HepG2 (cell line): ENCODE measurements around the gene ZBTB37. TPM values are rescaled to one million over a fixed set of nuclear protein-coding genes. Genes with fewer than 3 reads are reported as not detected.

Source experiments
- ARHGAP35 ChIP-seq: sonication (generic); formaldehyde crosslinking; IDR thresholded peaks from 2 replicates; pipeline ENCODE4 v1.9.0; 2022; ENCODE audit warnings: mild to moderate bottlenecking, inconsistent platforms, moderate library complexity, missing genetic modification reagents, borderline replicate concordance
- BCL6 ChIP-seq: IDR thresholded peaks from 2 replicates; pipeline ENCODE4 v1.6.1; 2016; ENCODE audit warnings: missing genetic modification reagents, missing compliant biosample characterization
- BORCS8-MEF2B ChIP-seq: sonication (generic); formaldehyde crosslinking; IDR thresholded peaks from 2 replicates; pipeline ENCODE4 v1.8.0; 2022; ENCODE audit warnings: mild to moderate bottlenecking, missing genetic modification reagents
- BRCA1 ChIP-seq: sonication (generic); formaldehyde crosslinking; IDR thresholded peaks from 2 replicates; pipeline ENCODE4 v1.4.0; 2020; ENCODE audit warnings: missing genetic modification reagents
- CC2D1A ChIP-seq: sonication (generic); formaldehyde crosslinking; IDR thresholded peaks from 2 replicates; pipeline ENCODE4 v1.8.1; 2023; ENCODE audit warnings: mild to moderate bottlenecking, missing genetic modification reagents
- CEBPB ChIP-seq: IDR thresholded peaks from 2 replicates; pipeline ENCODE4 v1.6.1; 2011; ENCODE audit warnings: low read depth, low read length, improper control_type of control experiment, borderline replicate concordance
- GABPB1 ChIP-seq: IDR thresholded peaks from 2 replicates; pipeline ENCODE4 v1.6.1; 2016; ENCODE audit warnings: mild to moderate bottlenecking, missing genetic modification reagents, moderate library complexity, missing compliant biosample characterization
- HMG20A ChIP-seq: IDR thresholded peaks from 2 replicates; pipeline ENCODE4 v1.6.1; 2016; ENCODE audit warnings: borderline replicate concordance
- HOXA3 ChIP-seq: sonication (generic); formaldehyde crosslinking; IDR thresholded peaks from 2 replicates; pipeline ENCODE4 v1.5.0; 2020; ENCODE audit warnings: missing genetic modification reagents
- JUN ChIP-seq: sonication (generic); formaldehyde crosslinking; IDR thresholded peaks from 2 replicates; pipeline ENCODE4 v1.4.0; 2020; ENCODE audit warnings: mild to moderate bottlenecking, missing genetic modification reagents
- KLF6 ChIP-seq: IDR thresholded peaks from 2 replicates; pipeline ENCODE4 v1.8.0; 2016; ENCODE audit warnings: missing biosample characterization, missing genetic modification reagents
- MAFF ChIP-seq: IDR thresholded peaks from 2 replicates; pipeline ENCODE4 v1.6.1; 2011; ENCODE audit warnings: low read depth, low read length, improper control_type of control experiment
- MED8 ChIP-seq: sonication (generic); formaldehyde crosslinking; IDR thresholded peaks from 2 replicates; pipeline ENCODE4 v1.8.1; 2023; ENCODE audit warnings: mild to moderate bottlenecking, missing genetic modification reagents; ENCODE audit not compliant: insufficient replicate concordance
- PLRG1 ChIP-seq: fragments of 450-650 bp; conservative IDR thresholded peaks from 2 replicates; pipeline ENCODE4 v1.6.1; 2016
- SMAD3 ChIP-seq: sonication (generic); formaldehyde crosslinking; IDR thresholded peaks from 2 replicates; pipeline ENCODE4 v1.4.0; 2020; ENCODE audit warnings: missing genetic modification reagents
- SPEN ChIP-seq: sonication (generic); formaldehyde crosslinking; IDR thresholded peaks from 2 replicates; pipeline ENCODE4 v1.5.1; 2020; ENCODE audit warnings: low read depth, mild to moderate bottlenecking, missing genetic modification reagents
- SUZ12 ChIP-seq: fragments of 150-350 bp; IDR thresholded peaks from 2 replicates; pipeline ENCODE4 v1.6.1; 2014; ENCODE audit warnings: low read depth, low read length
- ZNF143 ChIP-seq: sonication (generic); formaldehyde crosslinking; IDR thresholded peaks from 2 replicates; pipeline ENCODE4 v1.4.0; 2020; ENCODE audit warnings: missing genetic modification reagents
- ZNF230 ChIP-seq: sonication (generic); formaldehyde crosslinking; IDR thresholded peaks from 2 replicates; pipeline ENCODE4 v1.4.0; 2020; ENCODE audit warnings: mild to moderate bottlenecking, missing genetic modification reagents
- ZNF382 ChIP-seq: sonication (generic); formaldehyde crosslinking; IDR thresholded peaks from 2 replicates; pipeline ENCODE4 v1.5.0; 2020; ENCODE audit warnings: missing genetic modification reagents, mild to moderate bottlenecking, borderline replicate concordance
- ZNF468 ChIP-seq: sonication (generic); formaldehyde crosslinking; IDR thresholded peaks from 2 replicates; pipeline ENCODE4 v1.8.0; 2022; ENCODE audit warnings: mild to moderate bottlenecking, moderate library complexity, missing genetic modification reagents
- ZNF512 ChIP-seq: sonication (generic); formaldehyde crosslinking; IDR thresholded peaks from 2 replicates; pipeline ENCODE4 v1.4.0; 2020; ENCODE audit warnings: mild to moderate bottlenecking, missing genetic modification reagents
- ZNF546 ChIP-seq: sonication (generic); formaldehyde crosslinking; conservative IDR thresholded peaks from 2 replicates; pipeline ENCODE4 v1.8.1; 2023; ENCODE audit warnings: mild to moderate bottlenecking, missing genetic modification reagents
- polyA plus RNA-seq, 8 experiments: library from polyadenylated mRNA; depleted of rRNA in 3 of 8; stranded (reverse) in 7 of 8; unstranded in 1 of 8; fragments of >200 nt; fragmentation: Illumina TruSeq in 4 of 8; extraction: Trizol in 4 of 8; gene quantifications; 2 replicates each; pipeline versions ENCODE4 v1.2.1 to v1.2.3, GENCODE V29; 2011 to 2016; ENCODE audit warnings: low read depth in 4 of 8, missing spikeins in 1 of 8, mixed read lengths in 1 of 8; ENCODE audit not compliant: insufficient read depth in 1 of 8
- total RNA-seq, 5 experiments: library from RNA; depleted of rRNA; stranded (reverse); fragments of >200 nt; fragmentation: Illumina TruSeq; extraction: Trizol; gene quantifications; 2 replicates each; pipeline ENCODE4 v1.2.3, GENCODE V29; 2016; ENCODE audit warnings: low read depth in 1 of 5
- TF ChIP-seq, protein P1 (sequence below), 2 experiments: sonication (generic) in 1 of 2; formaldehyde crosslinking in 1 of 2; IDR thresholded peaks; 2 replicates each; pipeline versions ENCODE4 v1.4.0 to v1.6.1; 2016 to 2020; ENCODE audit warnings: borderline replicate concordance in 1 of 2, low read depth in 1 of 2, mild to moderate bottlenecking in 1 of 2, missing genetic modification reagents in 1 of 2
- TF ChIP-seq, protein P2 (sequence below): sonication (generic); formaldehyde crosslinking; IDR thresholded peaks from 2 replicates; pipeline ENCODE4 v1.8.0; 2022; ENCODE audit warnings: missing genetic modification reagents, mild to moderate bottlenecking, inconsistent platforms, borderline replicate concordance

Gene ZBTB37
- total and polyA plus RNA-seq, 2 of the 13 experiments (the other 11 are each of a cell fraction or from before 2014, with no cell fraction given) = 2.6 to 7.7 TPM

GRCh38 chr1:173917635-173918493, 49.7 kb downstream of the ZBTB37 start (continued):
- TF ChIP-seq, protein P1, sequence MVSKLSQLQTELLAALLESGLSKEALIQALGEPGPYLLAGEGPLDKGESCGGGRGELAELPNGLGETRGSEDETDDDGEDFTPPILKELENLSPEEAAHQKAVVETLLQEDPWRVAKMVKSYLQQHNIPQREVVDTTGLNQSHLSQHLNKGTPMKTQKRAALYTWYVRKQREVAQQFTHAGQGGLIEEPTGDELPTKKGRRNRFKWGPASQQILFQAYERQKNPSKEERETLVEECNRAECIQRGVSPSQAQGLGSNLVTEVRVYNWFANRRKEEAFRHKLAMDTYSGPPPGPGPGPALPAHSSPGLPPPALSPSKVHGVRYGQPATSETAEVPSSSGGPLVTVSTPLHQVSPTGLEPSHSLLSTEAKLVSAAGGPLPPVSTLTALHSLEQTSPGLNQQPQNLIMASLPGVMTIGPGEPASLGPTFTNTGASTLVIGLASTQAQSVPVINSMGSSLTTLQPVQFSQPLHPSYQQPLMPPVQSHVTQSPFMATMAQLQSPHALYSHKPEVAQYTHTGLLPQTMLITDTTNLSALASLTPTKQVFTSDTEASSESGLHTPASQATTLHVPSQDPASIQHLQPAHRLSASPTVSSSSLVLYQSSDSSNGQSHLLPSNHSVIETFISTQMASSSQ (IDR thresholded peaks at IDR 0.05; ENCODE audit: low read depth) = no peak
- TF ChIP-seq, protein P1 (CRISPR knock-in tag; IDR thresholded peaks at IDR 0.05; ENCODE audit: borderline replicate concordance) = no peak
- TF ChIP-seq SPEN (CRISPR knock-in tag) (no peak), CC2D1A (CRISPR knock-in tag) (no peak), KLF6 (CRISPR knock-in tag) (no peak), ZNF546 (no peak), CEBPB (no peak), BORCS8-MEF2B (CRISPR knock-in tag) (no peak), ZNF143 (CRISPR knock-in tag) (no peak), HOXA3 (0 out of 2 replicates have a peak, but pooled peaks have one; percentile 24), HMG20A (CRISPR knock-in tag) (0 out of 2 replicates have a peak, but pooled peaks have one; percentile 22), ZNF382 (CRISPR knock-in tag) (no peak), ZNF230 (CRISPR knock-in tag) (no peak), SMAD3 (CRISPR knock-in tag) (no peak), ZNF512 (no peak), SUZ12 (no peak), ZNF468 (CRISPR knock-in tag) (no peak), BRCA1 (CRISPR knock-in tag) (no peak), JUN (CRISPR knock-in tag) (no peak), GABPB1 (CRISPR knock-in tag) (no peak), ARHGAP35 (CRISPR knock-in tag) (no peak), MED8 (no peak), BCL6 (no peak), MAFF (no peak), PLRG1 (no peak)
- TF ChIP-seq, protein P2, sequence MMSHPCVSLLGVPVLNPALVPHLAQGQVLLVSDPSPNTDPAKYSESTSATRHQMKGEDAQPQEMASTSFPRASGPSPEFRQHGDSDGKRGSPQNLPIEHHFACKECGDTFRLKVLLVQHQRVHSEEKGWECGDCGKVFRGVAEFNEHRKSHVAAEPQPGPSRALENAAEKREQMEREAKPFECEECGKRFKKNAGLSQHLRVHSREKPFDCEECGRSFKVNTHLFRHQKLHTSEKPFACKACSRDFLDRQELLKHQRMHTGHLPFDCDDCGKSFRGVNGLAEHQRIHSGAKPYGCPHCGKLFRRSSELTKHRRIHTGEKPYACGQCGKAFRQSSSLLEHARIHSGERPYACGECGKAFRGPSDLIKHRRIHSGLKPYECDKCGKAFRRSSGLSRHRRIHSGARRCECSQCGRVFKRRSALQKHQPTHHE (CRISPR knock-in tag) = no peak
